Activated B cell treated with CpG ODN at 0.5 μM for 24 hours (primary cell): Measurements from ENCODE around the gene NDUFB7. TPM values are rescaled to one million over a fixed set of nuclear protein-coding genes. Genes with fewer than 3 reads are reported as not detected.

Source experiments
- ATAC-seq: fragments of 200-7000 bp; cut with Tn5 transposase; one replicate; pipeline ENCODE4 v1.10.0; 2021; ENCODE audit warnings: low read depth, mild to moderate bottlenecking, moderate library complexity
- CTCF ChIA-PET: fragments of 350-600 bp; sonication (Branson Sonifier 250); formaldehyde crosslinking; loops from one replicate; lab custom pipeline; 2021; ENCODE audit warnings: antibody characterized with exemption; lab: Charles Lee
- POLR2A ChIA-PET: fragments of 350-600 bp; sonication (Branson Sonifier 250); formaldehyde crosslinking; loops from one replicate; lab custom pipeline; 2021; ENCODE audit warnings: antibody characterized with exemption; lab: Charles Lee
- DNase-seq: peaks from one replicate; pipeline ENCODE4 v3.0.0; 2022
- H3K27ac Mint-ChIP-seq: one replicate; pipeline ENCODE4 v1.8.0; 2020; ENCODE audit warnings: mixed read lengths
- H3K27me3 Mint-ChIP-seq: one replicate; pipeline ENCODE4 v1.8.0; 2021; ENCODE audit warnings: mixed read lengths
- H3K36me3 Mint-ChIP-seq: one replicate; pipeline ENCODE4 v1.8.0; 2021; ENCODE audit warnings: low read depth, mixed read lengths
- H3K4me1 Mint-ChIP-seq: one replicate; pipeline ENCODE4 v1.8.0; 2021; ENCODE audit warnings: mixed read lengths
- H3K4me3 Mint-ChIP-seq: one replicate; pipeline ENCODE4 v1.8.0; 2020; ENCODE audit warnings: mild to moderate bottlenecking, mixed read lengths
- H3K9me3 Mint-ChIP-seq: one replicate; pipeline ENCODE4 v1.8.0; 2020; ENCODE audit warnings: mixed read lengths
- intact Hi-C: fragments of 100-400 bp; cut with micrococcal nuclease; formaldehyde crosslinking; loops from one replicate; pipeline ENCODE4 v1.15.1; 2024
- total RNA-seq: library from RNA; stranded (reverse); gene quantifications from 2 replicates; pipeline ENCODE4 v1.2.3, GENCODE V29; 2022
- TF ChIP-seq, protein P1 (sequence below): fragments of 200-600 bp; IDR thresholded peaks from one replicate; pipeline ENCODE4 v1.8.0; 2022; ENCODE audit warnings: antibody characterized with exemption, mild to moderate bottlenecking

Gene NDUFB7
- total RNA-seq, 1 donor from 2014 or later: 108 TPM

DNA sequence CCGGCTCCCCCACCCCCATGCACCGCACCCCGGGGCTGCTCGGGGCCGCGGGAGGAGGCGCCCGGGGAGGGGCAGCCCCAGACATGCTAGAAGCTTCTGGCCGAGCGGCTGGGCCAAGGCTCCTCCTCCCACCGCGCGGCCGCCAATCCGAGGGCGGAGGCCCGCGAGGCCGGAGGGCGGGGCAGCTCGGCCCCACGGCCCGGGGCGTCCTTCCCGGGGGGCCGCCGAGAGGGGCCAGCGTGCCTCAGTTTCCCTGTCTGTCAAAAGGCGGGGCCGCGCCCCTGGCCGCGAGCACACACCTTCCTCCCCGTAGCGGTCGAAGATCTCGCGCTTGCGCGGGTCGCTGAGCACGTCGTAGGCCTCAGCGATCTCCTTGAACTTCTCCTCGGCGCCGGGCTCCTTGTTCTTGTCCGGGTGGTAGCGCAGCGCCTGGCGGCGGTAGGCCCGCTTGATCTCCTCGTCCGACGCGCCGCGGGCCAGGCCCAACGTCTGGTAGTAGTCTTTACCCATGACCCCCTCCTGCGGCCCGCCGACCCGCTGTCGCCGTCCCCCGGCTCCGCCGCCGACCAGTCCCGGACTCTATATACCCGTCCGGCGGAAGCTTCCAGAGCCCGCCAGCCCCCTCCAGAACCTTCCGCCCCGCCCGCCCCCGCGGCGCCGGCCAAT lies 53.9 kb downstream of the NDUFB7 start, which contains the start of gene DNAJB1:
TSS of gene DNAJB1 (minus strand) at position 558 of the 666 bp plus-strand sequence. CDS start at position 510, 48 bp downstream.
- POLR2A ChIA-PET: interaction anchor here (0.5 to 3.3 kb wide), 33 partner anchors 10 to 1978 kb away, joined by 3 to 31 read pairs (median 4); partner anchors contain the start of genes ADGRE3, C19orf44, CALR3 and GIPC1
- intact Hi-C loops: loop anchor here (1.0 to 2.0 kb wide), 5 partner anchors 11 to 171 kb away; partner anchors contain the start of genes GIPC1, NDUFB7 and TECR
- no peaks in the 10 kb centered on the region for H3K27me3 Mint-ChIP-seq
- CTCF ChIA-PET: interaction anchor here (0.7 to 1.5 kb wide), 3 partner anchors 32 to 38 kb away, joined by 3 read pairs; no protein-coding TSS in a partner anchor
- H3K4me1 Mint-ChIP-seq: peaks cover 65% of the 10 kb centered on the region
- TF ChIP-seq, protein P1, sequence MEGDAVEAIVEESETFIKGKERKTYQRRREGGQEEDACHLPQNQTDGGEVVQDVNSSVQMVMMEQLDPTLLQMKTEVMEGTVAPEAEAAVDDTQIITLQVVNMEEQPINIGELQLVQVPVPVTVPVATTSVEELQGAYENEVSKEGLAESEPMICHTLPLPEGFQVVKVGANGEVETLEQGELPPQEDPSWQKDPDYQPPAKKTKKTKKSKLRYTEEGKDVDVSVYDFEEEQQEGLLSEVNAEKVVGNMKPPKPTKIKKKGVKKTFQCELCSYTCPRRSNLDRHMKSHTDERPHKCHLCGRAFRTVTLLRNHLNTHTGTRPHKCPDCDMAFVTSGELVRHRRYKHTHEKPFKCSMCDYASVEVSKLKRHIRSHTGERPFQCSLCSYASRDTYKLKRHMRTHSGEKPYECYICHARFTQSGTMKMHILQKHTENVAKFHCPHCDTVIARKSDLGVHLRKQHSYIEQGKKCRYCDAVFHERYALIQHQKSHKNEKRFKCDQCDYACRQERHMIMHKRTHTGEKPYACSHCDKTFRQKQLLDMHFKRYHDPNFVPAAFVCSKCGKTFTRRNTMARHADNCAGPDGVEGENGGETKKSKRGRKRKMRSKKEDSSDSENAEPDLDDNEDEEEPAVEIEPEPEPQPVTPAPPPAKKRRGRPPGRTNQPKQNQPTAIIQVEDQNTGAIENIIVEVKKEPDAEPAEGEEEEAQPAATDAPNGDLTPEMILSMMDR: no peak
- H3K9me3 Mint-ChIP-seq: no peaks in the 10 kb centered on the region
- peaks cover 44% of the 10 kb centered on the region for H3K36me3 Mint-ChIP-seq
- H3K4me3 Mint-ChIP-seq: peak within 1 kb of the TSS; percentile 91
- peak within 1 kb of the TSS; percentile 95 for H3K27ac Mint-ChIP-seq
- DNase-seq: peak; percentile 78
- peak; percentile 48 for ATAC-seq

DNA sequence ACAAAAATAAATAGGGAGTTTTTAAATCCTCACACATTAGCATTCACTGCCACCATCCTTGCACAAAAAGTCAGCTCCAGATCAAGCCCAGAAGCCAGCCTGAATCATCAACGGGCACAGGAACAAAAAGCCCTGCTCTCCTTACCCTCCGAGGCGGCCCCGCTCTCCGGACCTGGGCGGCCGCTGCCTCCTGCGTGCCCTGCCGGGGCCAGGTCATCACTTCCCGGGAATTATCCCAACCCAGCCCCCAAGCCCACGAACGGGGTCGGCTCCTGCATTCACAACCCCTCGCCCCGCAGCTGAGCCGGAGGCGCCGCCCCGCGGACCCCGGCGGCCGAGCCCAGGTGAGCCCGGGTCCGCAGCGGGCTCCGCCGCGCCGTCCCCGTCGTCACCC lies 54.4 kb downstream of the NDUFB7 start:
- ATAC-seq (no peak), DNase-seq (no peak)
- Mint-ChIP-seq H3K27ac (peak overlapping the region; percentile 74), H3K36me3 (peaks cover 44% of the 10 kb centered on the region), H3K4me3 (peak overlapping the region; percentile 89), H3K27me3 (no peaks in the 10 kb centered on the region), H3K9me3 (no peaks in the 10 kb centered on the region), H3K4me1 (peaks cover 59% of the 10 kb centered on the region)
- ChIA-PET POLR2A (interaction anchor here (0.6 to 3.3 kb wide), 12 partner anchors 10 to 268 kb away, joined by 3 to 31 read pairs (median 6); partner anchors contain the start of genes GIPC1, NDUFB7 and TECR), CTCF (interaction anchor here (0.7 to 1.5 kb wide), 3 partner anchors 11 to 37 kb away, joined by 3 read pairs; no protein-coding TSS in a partner anchor)
- intact Hi-C loops: no loop called here
- TF ChIP-seq, protein P1: no peak

- DNase-seq (no peak), ATAC-seq (no peak)
- Mint-ChIP-seq H3K36me3 (peaks cover 44% of the 10 kb centered on the region), H3K27me3 (no peaks in the 10 kb centered on the region), H3K4me1 (peaks cover 54% of the 10 kb centered on the region), H3K4me3 (peak overlapping the region; percentile 89), H3K9me3 (no peaks in the 10 kb centered on the region), H3K27ac (peak overlapping the region; percentile 74)
- POLR2A ChIA-PET: interaction anchor here (0.5 to 3.3 kb wide), 9 partner anchors 13 to 437 kb away, joined by 3 to 31 read pairs (median 9); partner anchors contain the start of genes GIPC1, NDUFB7 and TECR
- TF ChIP-seq, protein P1: no peak
- CTCF ChIA-PET: interaction anchor here (0.6 to 1.5 kb wide), 3 partner anchors 10 to 135 kb away, joined by 3 read pairs; partner anchors contain the start of gene ADGRE5
- intact Hi-C loops: no loop called here
Observed at GRCh38 chr19:14516746-14517438, 55.0 kb downstream of the NDUFB7 start.

Other genes with a start within 250 kb of the NDUFB7 start
- 129 and 135 TPM in 2 replicates for gene ADGRE5, start 190.6 kb downstream of the NDUFB7 start, total RNA-seq
- gene DDX39A, start 152.7 kb downstream of the NDUFB7 start, total RNA-seq: 210 and 211 TPM in 2 replicates
- 139 and 159 TPM in 2 replicates for gene PKN1, start 138.8 kb downstream of the NDUFB7 start, total RNA-seq
- not detected in 2 replicates for gene PTGER1, start 96.7 kb downstream of the NDUFB7 start, total RNA-seq
- 13.9 and 15.3 TPM in 2 replicates for gene GIPC1, start 75.9 kb downstream of the NDUFB7 start, total RNA-seq
- gene DNAJB1, start 53.7 kb downstream of the NDUFB7 start, total RNA-seq: 56.1 and 58.7 TPM in 2 replicates
- 55.3 and 58.6 TPM in 2 replicates for gene TECR, start 42.5 kb downstream of the NDUFB7 start, total RNA-seq
- gene CLEC17A, start 11.0 kb upstream of the NDUFB7 start, total RNA-seq: 111 and 123 TPM in 2 replicates
- gene ADGRE3, start 102.8 kb upstream of the NDUFB7 start, total RNA-seq: not detected in 2 replicates
- 24.0 and 26.2 TPM in 2 replicates for gene ZNF333, start 118.0 kb upstream of the NDUFB7 start, total RNA-seq
- 0.91 and 0.93 TPM in 2 replicates for gene ADGRE2, start 206.5 kb upstream of the NDUFB7 start, total RNA-seq